K562 (cell line): ENCODE measurements around the gene TMEM53. TPM values are rescaled to one million over a fixed set of nuclear protein-coding genes. Genes with fewer than 3 reads are reported as not detected.

ENCODE experiments used
- ATAC-seq: fragments of 200-7000 bp; cut with Tn5 transposase; 3 replicates; pipeline ENCODE4 v1.9.1; 2020; ENCODE audit warnings: moderate library complexity
- BruUV-seq: library from RNA; stranded (reverse); fragments of 400-500 nt; replicated peaks from 2 replicates; lab custom pipeline; 2021; lab: Mats Ljungman, UMichigan
- CTCF ChIA-PET: fragments of 300-600 bp; formaldehyde crosslinking; extraction: SDS; loops from one replicate; lab custom pipeline; 2021; ENCODE audit warnings: low intra/inter-chr PET ratio; lab: Yijun Ruan, JAX
- POLR2A ChIA-PET: fragments of 300-600, 350-650 bp; sonication (Branson Sonifier 250); formaldehyde crosslinking; extraction: SDS; loops from one replicate; lab custom pipeline; 2021; ENCODE audit warnings: antibody characterized with exemption, inconsistent platforms; lab: Yijun Ruan, JAX
- DNase-seq, 4 experiments: peaks; one replicate each; pipeline versions ENCODE4 v3.0.0 to v3.0.0-alpha.2; 2011 to 2018; ENCODE audit warnings: low spot score in 3 of 4, mixed read lengths in 3 of 4; ENCODE audit errors: extremely low read depth in 1 of 4
- FAIRE-seq: peaks from 2 replicates; lab custom pipeline; 2011; peaks lifted over from hg19 to GRCh38; lab: Jason Lieb, UNC
- H2AFZ ChIP-seq: 2 replicates; pipeline ENCODE4 v1.6.0; 2011; ENCODE audit warnings: low read depth, low read length, control low read depth, inconsistent platforms
- H3K27ac ChIP-seq: fragments of 200-600 bp; 3 replicates; pipeline ENCODE4 v1.8.0; 2011; ENCODE audit warnings: low read depth, mild to moderate bottlenecking, control low read depth, inconsistent platforms, low read length, moderate library complexity, mixed read lengths; ENCODE audit errors: extremely low read depth
- H3K27me3 ChIP-seq, 2 experiments: fragments of 300-600 bp in 1 of 2; 2 replicates in 1 of 2; 3 replicates in 1 of 2; pipeline versions ENCODE4 v1.6.0 to v1.8.0; 2011; ENCODE audit warnings: inconsistent platforms in 2 of 2, low read length in 2 of 2, mild to moderate bottlenecking in 1 of 2, mixed read lengths in 1 of 2, moderate library complexity in 1 of 2; ENCODE audit not compliant: control insufficient read depth in 2 of 2, insufficient read depth in 2 of 2
- H3K36me3 ChIP-seq: fragments of 300-600 bp; 3 replicates; pipeline ENCODE4 v1.8.0; 2011; ENCODE audit warnings: mild to moderate bottlenecking, low read length, inconsistent platforms; ENCODE audit not compliant: control insufficient read depth, insufficient read depth
- H3K4me1 ChIP-seq, 2 experiments: fragments of 200-600 bp in 1 of 2; replicated peaks in 1 of 2; 2 replicates in 1 of 2; 3 replicates in 1 of 2; pipeline versions ENCODE4 v1.5.1 to v1.8.0; 2011; ENCODE audit warnings: inconsistent platforms in 2 of 2, low read length in 2 of 2, mild to moderate bottlenecking in 1 of 2, mixed read lengths in 1 of 2, moderate library complexity in 1 of 2; ENCODE audit not compliant: control insufficient read depth in 2 of 2, insufficient read depth in 2 of 2
- H3K4me2 ChIP-seq: 2 replicates; pipeline ENCODE4 v1.6.1; 2011; ENCODE audit warnings: low read length, control low read depth, inconsistent platforms, mixed read lengths; ENCODE audit not compliant: insufficient read depth
- H3K4me3 ChIP-seq: fragments of 200-600 bp; sonication (generic), shearing (Covaris generic); 2 replicates; pipeline ENCODE4 v1.5.1; 2016; ENCODE audit warnings: control low read depth, inconsistent platforms
- H3K79me2 ChIP-seq: fragments of 200-600 bp; 3 replicates; pipeline ENCODE4 v1.8.0; 2011; ENCODE audit warnings: low read length, inconsistent platforms; ENCODE audit not compliant: control insufficient read depth, insufficient read depth
- H3K9ac ChIP-seq, 2 experiments: 2 replicates each; pipeline versions ENCODE4 v1.6.0 to v1.6.1; 2011; ENCODE audit warnings: low read depth in 2 of 2, low read length in 2 of 2, control low read depth in 1 of 2, inconsistent platforms in 1 of 2, mild to moderate bottlenecking in 1 of 2, mixed read lengths in 1 of 2; ENCODE audit not compliant: insufficient read depth in 1 of 2
- H3K9me1 ChIP-seq: one replicate; pipeline ENCODE4 v1.6.0; 2011; ENCODE audit warnings: inconsistent platforms, mild to moderate bottlenecking, low read length, moderate library complexity; ENCODE audit not compliant: control insufficient read depth, insufficient read depth
- H3K9me3 ChIP-seq: replicated peaks from 2 replicates; pipeline ENCODE4 v1.5.1; 2011; ENCODE audit warnings: low read depth, low read length, inconsistent platforms; ENCODE audit not compliant: control insufficient read depth, insufficient read depth
- H4K20me1 ChIP-seq: replicated peaks from 2 replicates; pipeline ENCODE4 v1.6.1; 2011; ENCODE audit warnings: low read length, inconsistent platforms, mixed read lengths; ENCODE audit not compliant: control insufficient read depth, insufficient read depth
- ATF3 ChIP-seq, 2 experiments: fragments of 450-650 bp in 1 of 2; sonication (generic) in 1 of 2; formaldehyde crosslinking in 1 of 2; IDR thresholded peaks in 1 of 2; conservative IDR thresholded peaks in 1 of 2; 2 replicates each; pipeline versions ENCODE4 v1.6.1 to v1.8.1; 2016 to 2023; ENCODE audit warnings: mild to moderate bottlenecking in 2 of 2, moderate library complexity in 2 of 2, inconsistent platforms in 1 of 2, missing genetic modification reagents in 1 of 2
- CEBPB ChIP-seq: fragments of 450-650 bp; IDR thresholded peaks from 2 replicates; pipeline ENCODE4 v1.6.1; 2016; ENCODE audit warnings: missing genetic modification characterization, missing compliant biosample characterization
- EWSR1 ChIP-seq: fragments of 450-650 bp; IDR thresholded peaks from 2 replicates; pipeline ENCODE4 v1.6.1; 2018; ENCODE audit warnings: borderline replicate concordance, mild to moderate bottlenecking, low read depth, moderate library complexity; ENCODE audit not compliant: partially characterized antibody
- LCOR ChIP-seq: sonication (generic); formaldehyde crosslinking; IDR thresholded peaks from 2 replicates; pipeline ENCODE4 v1.8.0; 2022; ENCODE audit warnings: mild to moderate bottlenecking, missing genetic modification reagents
- MCM2 ChIP-seq: fragments of 450-650 bp; IDR thresholded peaks from 2 replicates; pipeline ENCODE4 v1.6.1; 2017; ENCODE audit warnings: low read depth, mild to moderate bottlenecking
- RBM14 ChIP-seq: fragments of 200-400 bp; formaldehyde crosslinking; IDR thresholded peaks from 2 replicates; pipeline ENCODE4 v1.6.1; 2018; ENCODE audit warnings: low read depth, mild to moderate bottlenecking, low read length, moderate library complexity, borderline replicate concordance; ENCODE audit not compliant: insufficient read depth
- ZNF175 ChIP-seq: fragments of 200-800 bp; sonication (Bioruptor generic); IDR thresholded peaks from 2 replicates; pipeline ENCODE4 v1.6.1; 2016; ENCODE audit warnings: low read depth, mild to moderate bottlenecking, missing genetic modification characterization, missing compliant biosample characterization
- ZNF444 ChIP-seq: fragments of 250-450 bp; sonication (Bioruptor Pico); IDR thresholded peaks from 2 replicates; pipeline ENCODE4 v1.4.0; 2020; ENCODE audit warnings: mild to moderate bottlenecking, moderate library complexity
- WGBS: fragments of 100-300 bp; shearing (Covaris generic); methylation state at CpG from one replicate; pipeline ENCODE4 v1.1.6; 2016; ENCODE audit warnings: low coverage, mixed read lengths; ENCODE audit not compliant: insufficient coverage; ENCODE audit errors: missing lambda C conversion rate; 5-methylcytosine and 5-hydroxymethylcytosine counted together
- in situ Hi-C: fragments of 300-500 bp; cut with MboI; formaldehyde crosslinking; loops from 4 replicates; pipeline ENCODE4 v1.15.0; 2018; ENCODE audit warnings: inconsistent platforms, mixed read lengths
- intact Hi-C: fragments of 100-400 bp; cut with micrococcal nuclease; formaldehyde crosslinking; loops from 2 replicates; pipeline ENCODE4 v1.14.2; 2022
- polyA plus RNA-seq, 8 experiments: library from polyadenylated mRNA; depleted of rRNA in 4 of 8; stranded (reverse) in 5 of 8; unstranded in 3 of 8; fragments of >200 nt; fragmentation: Nextera tagmentation in 2 of 8; fragmentation: Illumina TruSeq in 1 of 8; extraction: Ambion mirVana in 2 of 8; extraction: Trizol in 1 of 8; gene quantifications; 2 replicates each; pipeline versions ENCODE4 v1.2.1 to v1.2.3, GENCODE V29; 2011 to 2014; ENCODE audit warnings: inconsistent platforms in 1 of 8, missing spikeins in 1 of 8
- total RNA-seq, 7 experiments: library from RNA; depleted of rRNA in 6 of 7; stranded (reverse); fragments of >200 nt in 6 of 7; fragmentation: Illumina TruSeq in 2 of 7; extraction: Trizol in 2 of 7; gene quantifications; 2 replicates each; pipeline versions ENCODE4 v1.2.1 to v1.2.3, GENCODE V29; 2011 to 2021; ENCODE audit warnings: low replicate concordance in 1 of 7

TMEM53 gene
- total and polyA plus RNA-seq, 9 of the 15 experiments (the other 6 are each of a cell fraction or from before 2014, with no cell fraction given) = 0.23 to 3.7 (median 2.0) TPM

- Histone ChIP-seq H3K4me3 (no peak overlapping the region), H3K27me3 (peaks cover 0 to 5% of the 10 kb centered on the region in 2 experiments; a peak in 1 of 5 replicates), H2AFZ (no peak overlapping the region), H4K20me1 (no peaks in the 10 kb centered on the region), H3K79me2 (no peaks in the 10 kb centered on the region), H3K9me3 (no peaks in the 10 kb centered on the region), H3K36me3 (no peaks in the 10 kb centered on the region), H3K9me1 (no peaks in the 10 kb centered on the region), H3K4me1 (peaks cover 0 to 10% of the 10 kb centered on the region in 2 experiments; a peak in 2 of 5 replicates), H3K9ac (no peak overlapping the region), H3K4me2 (no peak overlapping the region), H3K27ac (no peak overlapping the region)
- BruUV-seq = no TSS peak
- 56% methylated on average over 5 of the region's 5 CpGs for WGBS
- ChIA-PET CTCF (no interaction called here), POLR2A (interaction anchor here (0.7 to 2.3 kb wide), 6 partner anchors 11 to 58 kb away, joined by 3 to 12 read pairs (median 4); partner anchors contain the start of genes ARMH1 and TMEM53)
- ATAC-seq (no peak; the same call in 2 of the 3 replicates), FAIRE-seq (no peak), DNase-seq (no peak)
- in situ Hi-C loops (no loop called here), intact Hi-C loops (no loop called here)
- no peak for TF ChIP-seq LCOR
- no peak for TF ChIP-seq ZNF175 (CRISPR knock-in tag)
- TF ChIP-seq CEBPB (tag) = no peak
- TF ChIP-seq RBM14 = no peak
- TF ChIP-seq ZNF444 (CRISPR knock-in tag) = no peak
- TF ChIP-seq EWSR1 = no peak
- no peak for TF ChIP-seq ATF3 (IDR thresholded peaks at IDR 0.05)
- no peak for TF ChIP-seq ATF3 (CRISPR knock-in tag; conservative IDR thresholded peaks at IDR 0.05)
- TF ChIP-seq MCM2 = no peak
These were observed 10.9 kb downstream of the TMEM53 start for GRCh38 chr1:44663417-44663816.
